GM19328 (cell line): ENCODE measurements around the gene SYTL4.

Source experiments
- ATAC-seq: cut with Tn5 transposase; IDR thresholded peaks from one replicate; pipeline ENCODE4 v1.9.1; 2021; ENCODE audit warnings: mild to moderate bottlenecking, moderate library complexity; ENCODE audit not compliant: unreplicated experiment

The SYTL4 gene

DNA sequence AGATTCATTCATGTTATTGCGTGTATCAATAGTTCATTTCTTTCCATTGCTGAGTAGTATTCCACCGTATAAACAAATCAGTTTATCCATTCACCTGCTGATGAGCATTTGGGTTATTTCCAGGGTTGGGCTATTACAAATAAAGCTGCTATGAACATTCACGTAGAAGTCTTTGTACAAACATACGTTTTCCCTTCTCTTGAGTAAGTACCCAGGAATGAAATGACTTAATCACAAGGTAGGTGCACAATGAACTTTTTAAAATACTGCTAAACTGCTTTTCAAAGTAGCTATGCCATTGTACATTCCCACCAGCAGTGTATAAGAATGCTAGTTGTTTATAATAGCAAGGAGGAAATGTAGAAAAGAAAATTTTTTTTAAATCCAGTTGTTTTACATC, 35.9 kb downstream of the SYTL4 start:
- no peak for ATAC-seq

DNA sequence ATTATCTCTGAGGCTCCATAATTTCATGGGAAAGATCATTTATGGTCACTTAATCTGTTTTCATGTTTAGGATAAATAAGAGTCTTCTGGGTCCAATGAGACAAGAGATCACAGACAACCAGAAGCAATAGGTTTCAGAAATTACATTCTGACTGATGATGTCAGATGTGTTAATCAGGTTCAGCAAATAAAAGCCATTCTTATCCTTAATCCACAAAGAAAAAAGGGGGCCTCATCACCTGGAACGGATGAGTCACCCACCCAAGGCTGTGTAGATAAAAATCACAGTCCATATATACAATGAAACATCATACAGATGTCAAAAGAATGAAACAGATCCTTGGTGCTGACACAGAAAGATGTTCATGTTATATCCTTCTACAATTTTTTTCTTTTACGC, 36.6 kb downstream of the SYTL4 start:
- ATAC-seq = no peak

- peak; percentile 68 for ATAC-seq
Measured at GRCh38 chrX:100687546-100687945, 44.4 kb downstream of the SYTL4 start.

DNA sequence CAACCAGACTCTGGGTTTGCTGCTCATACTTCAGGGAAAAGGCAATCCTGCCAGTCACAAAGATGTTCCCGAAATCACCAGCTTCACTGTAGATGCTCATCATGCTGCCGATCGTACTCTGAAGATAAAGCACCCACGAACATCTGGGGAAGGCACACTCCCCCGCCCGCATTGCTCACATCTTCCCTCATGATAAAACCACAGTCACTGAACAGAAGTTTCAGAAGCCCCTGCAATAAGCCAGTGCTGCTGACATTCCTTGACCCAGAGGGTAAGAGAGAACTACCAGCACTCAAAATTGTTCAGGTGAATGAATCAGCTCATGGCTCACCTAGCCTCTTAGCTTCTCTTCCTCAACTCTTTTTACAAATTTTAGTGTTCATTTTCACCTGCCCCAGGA, 44.8 kb downstream of the SYTL4 start:
- peak; percentile 24 for ATAC-seq

GRCh38 chrX:100685997-100686305, 46.0 kb downstream of the SYTL4 start:
- no peak for ATAC-seq

- ATAC-seq = peak; percentile 62
Measured at GRCh38 chrX:100685284-100685996, 46.5 kb downstream of the SYTL4 start.

- ATAC-seq = no peak
Measured at GRCh38 chrX:100682939-100683338, 49.0 kb downstream of the SYTL4 start.

- no peak for ATAC-seq
Measured at GRCh38 chrX:100681599-100681998, 50.3 kb downstream of the SYTL4 start.

- no peak for ATAC-seq
Measured at GRCh38 chrX:100680756-100681155, 51.2 kb downstream of the SYTL4 start.

- no peak for ATAC-seq
Measured at GRCh38 chrX:100677611-100678181, 54.2 kb downstream of the SYTL4 start.

DNA sequence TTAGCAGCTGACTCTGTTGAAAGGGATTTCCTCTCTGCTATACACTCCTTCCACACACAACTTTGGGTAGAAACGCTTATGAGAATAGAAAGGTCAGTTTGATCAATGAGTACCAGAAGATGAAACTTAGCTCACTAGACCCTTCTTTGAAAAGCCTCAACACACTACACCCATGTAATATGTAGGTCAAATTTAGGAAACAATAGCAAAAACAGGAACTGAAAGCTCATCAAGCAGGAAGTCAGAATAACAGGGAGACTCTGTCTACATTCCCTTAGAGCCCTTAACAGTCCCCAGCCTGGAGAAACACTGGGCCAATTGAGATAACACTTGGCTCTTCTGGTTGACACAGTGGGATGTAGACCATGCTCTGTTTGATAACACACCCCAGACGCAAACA, 57.2 kb downstream of the SYTL4 start:
- ATAC-seq = no peak

DNA sequence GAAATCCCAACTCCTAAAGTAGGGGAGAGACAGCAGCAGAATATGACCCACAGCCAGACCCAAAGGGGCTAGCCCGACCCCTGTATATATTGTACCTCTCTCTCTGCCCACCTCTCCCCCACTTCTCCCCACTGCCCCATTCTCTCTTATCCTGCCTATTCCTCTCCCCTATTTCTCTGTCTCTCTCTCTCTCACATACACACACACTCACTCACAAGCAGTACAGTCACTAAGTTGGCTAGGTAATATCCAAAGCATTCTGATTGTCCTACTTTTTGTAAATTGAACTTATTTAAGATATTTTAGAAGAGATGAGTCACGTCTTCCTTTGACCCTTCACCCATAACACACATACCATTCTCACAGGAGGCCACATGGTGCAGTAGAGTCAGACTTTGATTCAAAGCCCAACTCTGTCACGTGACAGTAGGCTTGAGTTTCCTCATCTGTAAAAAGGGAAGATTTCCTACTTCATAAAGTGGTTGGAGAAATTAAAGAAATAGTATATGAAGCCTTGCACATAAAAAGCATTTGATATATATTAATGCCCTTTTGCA, 58.4 kb downstream of the SYTL4 start:
- no peak for ATAC-seq

DNA sequence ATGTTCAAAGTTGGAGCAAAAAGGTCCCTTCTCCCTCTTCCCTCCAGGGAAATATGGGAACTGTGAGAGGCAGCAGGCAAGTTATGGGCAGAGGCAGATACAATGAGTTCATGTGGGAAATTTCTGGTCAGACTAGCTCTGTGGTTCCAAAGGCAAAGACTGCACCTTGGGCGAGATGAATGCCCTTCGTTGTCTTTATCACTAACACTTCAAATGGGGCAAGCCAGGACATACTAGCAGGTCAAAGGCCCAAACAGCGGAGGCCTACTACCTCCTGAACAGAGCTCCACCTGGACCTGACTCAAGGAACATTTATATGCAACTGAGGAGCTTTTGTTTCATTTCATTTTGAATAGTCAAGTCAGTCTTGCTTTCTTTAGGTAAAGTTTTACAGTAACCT, 59.0 kb downstream of the SYTL4 start:
- ATAC-seq = no peak

DNA sequence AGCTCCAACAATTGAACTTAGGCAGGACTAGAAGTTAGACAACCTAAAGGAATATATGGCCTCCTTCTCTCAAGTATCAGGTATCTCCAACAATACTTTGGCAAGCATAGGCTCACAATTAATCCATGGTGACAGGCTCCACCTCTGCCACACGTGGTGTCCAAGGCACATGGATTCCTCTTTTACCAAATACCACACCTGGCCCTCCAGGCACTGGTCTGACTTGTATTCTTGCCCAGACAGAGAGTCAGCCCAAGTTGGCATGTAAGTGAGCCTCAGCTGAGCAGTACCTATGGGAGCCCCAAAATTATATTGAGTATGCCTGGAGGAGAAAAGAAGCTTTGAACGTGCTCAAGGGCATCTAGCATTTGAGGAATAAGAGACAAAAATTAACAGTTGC, 68.3 kb downstream of the SYTL4 start:
- ATAC-seq = no peak

- ATAC-seq = no peak
Measured at GRCh38 chrX:100662796-100663195, 69.1 kb downstream of the SYTL4 start.

GRCh38 chrX:100662170-100662569, 69.8 kb downstream of the SYTL4 start:
- no peak for ATAC-seq

DNA sequence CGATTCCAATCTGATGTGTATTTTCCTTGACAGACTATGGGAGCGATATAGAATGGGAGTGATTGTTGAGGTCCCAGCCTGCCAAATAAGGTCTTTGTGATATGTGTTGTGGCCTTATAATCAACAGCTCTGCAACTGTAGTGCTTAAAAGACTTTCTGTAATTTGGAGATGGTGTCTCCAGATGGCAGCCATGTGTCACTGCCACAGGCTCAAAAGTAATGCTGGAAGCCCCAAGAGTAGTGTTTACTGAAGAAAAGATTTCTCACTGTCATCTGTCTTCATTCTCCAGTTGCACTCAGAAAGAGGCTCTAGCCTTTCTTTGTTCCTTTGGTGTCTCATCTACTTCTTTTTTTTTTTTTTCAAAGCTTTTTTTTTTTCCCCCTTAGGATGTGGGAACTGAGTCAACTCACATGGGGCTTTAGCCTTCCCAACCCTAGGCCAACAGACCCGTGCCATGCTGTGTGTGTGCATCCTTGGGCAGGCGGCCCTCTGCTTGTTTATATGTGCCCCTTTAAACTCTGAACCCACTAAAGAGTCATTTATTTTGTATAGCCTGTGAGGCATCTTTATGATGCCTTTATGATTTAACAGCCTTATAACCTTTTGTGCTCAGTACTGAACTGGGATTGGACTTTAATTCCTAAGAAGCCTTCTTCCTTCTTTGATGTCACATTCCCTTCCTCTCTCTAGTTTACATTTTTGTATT, 72.3 kb downstream of the SYTL4 start:
- no peak for ATAC-seq

DNA sequence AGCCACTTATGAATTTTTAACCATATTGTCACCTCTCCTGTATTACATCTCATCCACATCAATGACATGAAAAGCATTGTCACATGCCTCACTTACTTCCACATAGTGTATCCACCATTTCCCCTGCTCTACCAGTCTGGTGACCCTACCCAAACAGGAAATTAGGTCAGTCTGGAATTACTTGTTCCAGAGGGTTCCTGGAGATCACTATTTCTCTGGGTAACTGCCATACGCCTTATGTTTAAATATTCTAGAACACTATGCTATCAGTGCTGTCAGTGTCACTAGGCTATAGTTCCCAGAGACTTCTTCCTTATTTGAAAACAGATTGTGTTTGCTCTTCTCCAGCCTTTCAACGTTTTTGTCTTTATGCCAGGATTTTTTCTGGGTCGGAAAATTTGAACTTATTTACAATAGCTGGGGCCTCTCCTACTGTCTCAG, 73.0 kb downstream of the SYTL4 start:
- no peak for ATAC-seq

DNA sequence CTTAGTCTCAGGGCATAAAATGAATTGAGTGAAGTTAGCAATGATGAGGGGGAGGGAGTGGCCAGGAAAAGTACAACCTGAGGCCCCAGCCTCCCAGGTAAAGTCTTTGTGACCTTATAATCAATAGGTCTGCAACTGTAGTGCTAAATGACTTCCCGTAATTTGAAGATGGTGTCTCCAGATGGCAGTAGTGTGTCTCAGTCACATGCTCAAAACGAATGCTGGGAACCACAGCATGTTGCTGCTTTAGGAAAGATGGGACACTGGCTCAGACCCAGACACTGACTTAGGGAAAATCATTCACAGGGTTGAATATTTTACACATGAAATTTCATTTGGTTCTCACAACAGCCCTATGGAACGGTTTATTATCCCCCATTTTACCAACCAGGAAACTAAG, 77.7 kb downstream of the SYTL4 start:
- no peak for ATAC-seq

- no peak for ATAC-seq
Measured at GRCh38 chrX:100652266-100652665, 79.7 kb downstream of the SYTL4 start.

- no peak for ATAC-seq
Measured at GRCh38 chrX:100650841-100651240, 81.1 kb downstream of the SYTL4 start.
